Loucy (cell line): ENCODE data around the gene RPL12.

Source experiments
- H2AFZ ChIP-seq: fragments of 200-600 bp; sonication (generic); 2 replicates; pipeline ENCODE4 v1.6.0; 2016; ENCODE audit warnings: antibody characterized with exemption, mild to moderate bottlenecking, low read length, moderate library complexity
- H3F3A ChIP-seq: fragments of 200-600 bp; 2 replicates; pipeline ENCODE4 v1.6.0; 2016; ENCODE audit warnings: antibody characterized with exemption, low read depth, mild to moderate bottlenecking
- H3K27me3 ChIP-seq: fragments of 200-600 bp; sonication (generic); 2 replicates; pipeline ENCODE4 v1.6.1; 2014; ENCODE audit warnings: low read length, mild to moderate bottlenecking; ENCODE audit not compliant: insufficient read depth, poor library complexity, severe bottlenecking
- H3K36me3 ChIP-seq: fragments of 200-600 bp; sonication (generic); 2 replicates; pipeline ENCODE4 v1.6.1; 2016; ENCODE audit warnings: low read length; ENCODE audit not compliant: insufficient read depth
- H3K4me1 ChIP-seq: fragments of 200-600 bp; sonication (generic); 2 replicates; pipeline ENCODE4 v1.5.1; 2014; ENCODE audit warnings: low read length, mild to moderate bottlenecking; ENCODE audit not compliant: insufficient read depth, poor library complexity, severe bottlenecking
- H3K4me2 ChIP-seq: fragments of 200-600 bp; sonication (generic); 2 replicates; pipeline ENCODE4 v1.6.0; 2014; ENCODE audit warnings: antibody characterized with exemption, low read length, low read depth, mild to moderate bottlenecking; ENCODE audit not compliant: poor library complexity, severe bottlenecking
- H3K4me3 ChIP-seq: fragments of 200-600 bp; sonication (generic); 2 replicates; pipeline ENCODE4 v1.5.1; 2014; ENCODE audit warnings: low read length, mild to moderate bottlenecking, mixed read lengths; ENCODE audit not compliant: poor library complexity, severe bottlenecking
- H3K79me2 ChIP-seq: fragments of 200-600 bp; sonication (generic); 2 replicates; pipeline ENCODE4 v1.6.1; 2014; ENCODE audit warnings: low read length; ENCODE audit not compliant: insufficient read depth
- H3K9ac ChIP-seq: fragments of 200-600 bp; sonication (generic); 2 replicates; pipeline ENCODE4 v1.6.0; 2014; ENCODE audit warnings: mild to moderate bottlenecking, low read depth, low read length, moderate library complexity; ENCODE audit not compliant: poor library complexity, severe bottlenecking
- H3K9me2 ChIP-seq: fragments of 200-600 bp; sonication (generic); replicated peaks from 2 replicates; pipeline ENCODE4 v1.6.1; 2016; ENCODE audit warnings: low read depth, low read length, mixed read lengths
- H3K9me3 ChIP-seq: fragments of 200-600 bp; sonication (generic); 2 replicates; pipeline ENCODE4 v1.6.1; 2014; ENCODE audit warnings: mild to moderate bottlenecking, antibody characterized with exemption, low read length, low read depth; ENCODE audit not compliant: insufficient read depth
- H4K20me1 ChIP-seq: fragments of 200-600 bp; sonication (generic); 2 replicates; pipeline ENCODE4 v1.6.0; 2014; ENCODE audit warnings: antibody characterized with exemption, low read length, mild to moderate bottlenecking; ENCODE audit not compliant: insufficient read depth, poor library complexity, severe bottlenecking
- EZH2phosphoT487 ChIP-seq: fragments of 200-600 bp; IDR thresholded peaks from 2 replicates; pipeline ENCODE4 v1.6.1; 2018; ENCODE audit warnings: antibody characterized with exemption, mild to moderate bottlenecking, moderate library complexity, borderline replicate concordance
- TF ChIP-seq, protein P1 (sequence below): fragments of 200-600 bp; sonication (generic); conservative IDR thresholded peaks from 2 replicates; pipeline ENCODE4 v1.5.1; 2014; ENCODE audit warnings: mild to moderate bottlenecking, antibody characterized with exemption, low read length

The RPL12 gene

DNA sequence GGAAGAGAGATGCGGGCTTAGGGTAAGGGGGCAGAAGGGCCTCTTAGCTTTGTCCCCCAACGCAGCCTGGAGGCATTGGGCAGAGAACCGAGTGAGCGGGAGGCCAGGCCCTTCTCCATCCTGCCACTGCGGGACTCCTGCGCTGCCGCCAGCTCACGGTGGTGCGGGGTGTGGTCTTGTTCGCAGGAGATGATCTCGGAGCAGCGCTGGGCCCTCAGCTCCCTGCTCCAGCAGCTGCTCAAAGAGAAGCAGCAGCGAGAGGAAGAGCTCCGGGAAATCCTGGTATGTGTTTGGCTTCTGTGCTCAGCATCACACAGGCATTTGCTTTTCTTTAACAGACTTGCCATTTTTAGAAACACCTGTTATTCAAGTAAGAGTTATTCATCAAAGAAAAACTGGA is 41.4 kb upstream of the RPL12 start:
- no peaks in the 10 kb centered on the region for H3K9me2 ChIP-seq
- TF ChIP-seq EZH2phosphoT487, result no peak
- no peak overlapping the region for H3K9ac ChIP-seq
- no peaks in the 10 kb centered on the region for H4K20me1 ChIP-seq
- no peaks in the 10 kb centered on the region for H3K79me2 ChIP-seq
- no peak overlapping the region for H3K4me2 ChIP-seq
- H3K27me3 ChIP-seq, result no peaks in the 10 kb centered on the region
- H3K9me3 ChIP-seq, result no peaks in the 10 kb centered on the region
- H3F3A ChIP-seq, result no peaks in the 10 kb centered on the region
- no peak overlapping the region for H2AFZ ChIP-seq
- H3K36me3 ChIP-seq, result peaks cover 12% of the 10 kb centered on the region; the same call in 1 of the 2 replicates
- H3K4me3 ChIP-seq, result no peak overlapping the region
- peaks cover 13% of the 10 kb centered on the region for H3K4me1 ChIP-seq

DNA sequence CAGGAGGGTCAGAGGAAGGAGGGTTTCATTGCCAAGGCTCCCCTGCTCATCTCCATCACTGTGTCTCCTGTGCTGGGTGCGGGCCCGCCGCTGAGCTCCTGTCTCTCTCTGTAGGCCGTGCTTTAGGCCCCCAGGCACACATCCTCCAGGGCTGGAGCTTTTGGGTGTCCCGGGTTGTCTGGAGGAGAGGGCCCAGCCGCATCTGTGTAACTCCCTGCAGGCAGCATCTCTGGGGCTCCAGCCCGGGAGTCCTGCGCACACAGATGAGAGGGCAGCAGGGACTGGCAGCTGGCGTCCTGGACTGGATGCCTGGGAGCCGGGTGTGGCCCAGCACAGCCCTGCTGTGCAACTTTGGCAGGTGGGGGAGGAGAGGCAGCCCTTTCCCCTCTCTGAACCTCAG is 40.3 kb upstream of the RPL12 start:
- Histone ChIP-seq H3K9ac (no peak overlapping the region), H4K20me1 (no peaks in the 10 kb centered on the region), H2AFZ (no peak overlapping the region), H3K36me3 (peaks cover 1% of the 10 kb centered on the region; the same call in 1 of the 2 replicates), H3F3A (no peaks in the 10 kb centered on the region), H3K4me2 (no peak overlapping the region), H3K9me2 (no peaks in the 10 kb centered on the region), H3K9me3 (no peaks in the 10 kb centered on the region), H3K27me3 (no peaks in the 10 kb centered on the region), H3K4me3 (no peak overlapping the region), H3K79me2 (no peaks in the 10 kb centered on the region), H3K4me1 (peaks cover 13% of the 10 kb centered on the region)
- TF ChIP-seq EZH2phosphoT487, result no peak
- TF ChIP-seq, protein P1, sequence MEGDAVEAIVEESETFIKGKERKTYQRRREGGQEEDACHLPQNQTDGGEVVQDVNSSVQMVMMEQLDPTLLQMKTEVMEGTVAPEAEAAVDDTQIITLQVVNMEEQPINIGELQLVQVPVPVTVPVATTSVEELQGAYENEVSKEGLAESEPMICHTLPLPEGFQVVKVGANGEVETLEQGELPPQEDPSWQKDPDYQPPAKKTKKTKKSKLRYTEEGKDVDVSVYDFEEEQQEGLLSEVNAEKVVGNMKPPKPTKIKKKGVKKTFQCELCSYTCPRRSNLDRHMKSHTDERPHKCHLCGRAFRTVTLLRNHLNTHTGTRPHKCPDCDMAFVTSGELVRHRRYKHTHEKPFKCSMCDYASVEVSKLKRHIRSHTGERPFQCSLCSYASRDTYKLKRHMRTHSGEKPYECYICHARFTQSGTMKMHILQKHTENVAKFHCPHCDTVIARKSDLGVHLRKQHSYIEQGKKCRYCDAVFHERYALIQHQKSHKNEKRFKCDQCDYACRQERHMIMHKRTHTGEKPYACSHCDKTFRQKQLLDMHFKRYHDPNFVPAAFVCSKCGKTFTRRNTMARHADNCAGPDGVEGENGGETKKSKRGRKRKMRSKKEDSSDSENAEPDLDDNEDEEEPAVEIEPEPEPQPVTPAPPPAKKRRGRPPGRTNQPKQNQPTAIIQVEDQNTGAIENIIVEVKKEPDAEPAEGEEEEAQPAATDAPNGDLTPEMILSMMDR, result no peak

DNA sequence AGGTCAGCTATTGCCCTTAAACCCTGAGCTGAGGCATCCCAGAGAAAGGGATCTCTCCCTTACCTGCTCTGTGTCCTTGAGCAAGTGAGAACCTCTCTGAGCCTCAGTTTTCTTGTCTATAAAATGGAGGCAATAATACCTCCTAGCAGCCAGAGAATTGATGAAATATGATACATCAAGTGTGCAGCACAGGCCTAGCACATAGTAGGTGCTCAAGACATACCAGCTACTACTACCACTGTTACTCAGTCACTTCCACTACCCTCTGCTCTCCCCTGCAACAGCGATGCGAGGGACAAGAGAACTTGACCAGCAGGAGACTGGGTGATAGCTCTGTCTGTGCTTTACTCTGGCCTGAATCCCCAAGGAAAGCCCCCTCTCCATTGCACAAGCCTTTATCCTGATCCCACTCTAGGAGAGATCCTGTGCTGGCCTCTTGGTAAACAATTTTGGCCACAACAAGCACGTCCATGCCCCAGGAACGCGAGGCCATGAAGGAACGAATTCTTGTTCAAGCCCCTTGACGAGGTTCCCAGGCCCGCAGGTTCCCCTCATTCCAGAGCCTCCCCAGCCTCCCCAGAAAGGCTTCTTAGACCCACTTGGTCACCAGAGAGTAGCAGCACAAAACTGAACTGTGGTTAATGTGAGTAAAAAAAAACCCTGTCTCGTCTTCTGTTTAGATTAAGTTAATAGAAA is 39.5 kb upstream of the RPL12 start:
- TF ChIP-seq, protein P1, result no peak
- TF ChIP-seq EZH2phosphoT487, result no peak
- H2AFZ ChIP-seq, result no peak overlapping the region
- H3K9ac ChIP-seq, result no peak overlapping the region

More for the DNA sequence above, 39.5 kb upstream of the RPL12 start:
- H3K79me2 ChIP-seq, result no peaks in the 10 kb centered on the region
- peaks cover 6% of the 10 kb centered on the region for H3K4me1 ChIP-seq
- H3F3A ChIP-seq, result no peaks in the 10 kb centered on the region
- no peaks in the 10 kb centered on the region for H3K36me3 ChIP-seq
- no peak overlapping the region for H3K4me3 ChIP-seq
- H3K27me3 ChIP-seq, result no peaks in the 10 kb centered on the region
- H3K9me3 ChIP-seq, result no peaks in the 10 kb centered on the region
- no peaks in the 10 kb centered on the region for H3K9me2 ChIP-seq
- no peaks in the 10 kb centered on the region for H4K20me1 ChIP-seq
- H3K4me2 ChIP-seq, result no peak overlapping the region
